GM12878 (cell line): ENCODE measurements around the gene FAM76A. TPM values are rescaled to one million over a fixed set of nuclear protein-coding genes. Genes with fewer than 3 reads are reported as not detected.

Experiments
- ATAC-seq: fragments of 200-7000 bp; cut with Tn5 transposase; 3 replicates; pipeline ENCODE4 v1.9.1; 2020; ENCODE audit warnings: mild to moderate bottlenecking, moderate library complexity
- BruUV-seq: library from RNA; stranded (reverse); fragments of 400-500 nt; replicated peaks from 2 replicates; lab custom pipeline; 2021; lab: Mats Ljungman, UMichigan
- CTCF ChIA-PET: fragments of 300-600 bp; sonication (Branson Sonifier 250); formaldehyde crosslinking; extraction: SDS; loops from one replicate; lab custom pipeline; 2021; ENCODE audit warnings: inconsistent platforms; lab: Yijun Ruan, JAX
- POLR2A ChIA-PET: fragments of 350-600 bp; formaldehyde crosslinking; extraction: SDS; loops from one replicate; lab custom pipeline; 2021; ENCODE audit warnings: inconsistent platforms; lab: Charles Lee
- RAD21 ChIA-PET: fragments of 300-600 bp; sonication (Branson Sonifier 250); formaldehyde crosslinking; loops from one replicate; lab custom pipeline; 2023; ENCODE audit warnings: antibody characterized with exemption; ENCODE audit not compliant: unreplicated experiment; lab: Charles Lee
- SMC1A ChIA-PET: fragments of 300-600 bp; sonication (Branson Sonifier 250); formaldehyde crosslinking; loops from one replicate; lab custom pipeline; 2023; ENCODE audit not compliant: unreplicated experiment, uncharacterized antibody; lab: Charles Lee
- DNase-seq: peaks from one replicate; pipeline ENCODE4 v3.0.0-alpha.2; 2011; ENCODE audit warnings: low read depth, low spot score
- FAIRE-seq: peaks from 3 replicates; lab custom pipeline; 2011; peaks lifted over from hg19 to GRCh38; lab: Jason Lieb, UNC
- H2AFZ ChIP-seq: 2 replicates; pipeline ENCODE4 v1.6.0; 2011; ENCODE audit warnings: low read depth, low read length, control low read depth; ENCODE audit not compliant: control insufficient read depth
- H3K27ac ChIP-seq: 2 replicates; pipeline ENCODE4 v1.5.1; 2011; ENCODE audit warnings: control low read depth; ENCODE audit not compliant: control insufficient read depth, insufficient read depth
- H3K27me3 ChIP-seq, 2 experiments: replicated peaks in 1 of 2; 2 replicates each; pipeline versions ENCODE4 v1.6.0 to v1.6.1; 2011; ENCODE audit warnings: low read length in 1 of 2; ENCODE audit not compliant: control insufficient read depth in 2 of 2, insufficient read depth in 2 of 2
- H3K36me3 ChIP-seq, 2 experiments: 2 replicates each; pipeline ENCODE4 v1.5.1; 2011; ENCODE audit warnings: low read length in 1 of 2; ENCODE audit not compliant: control insufficient read depth in 2 of 2, insufficient read depth in 2 of 2
- H3K4me1 ChIP-seq: 2 replicates; pipeline ENCODE4 v1.6.1; 2011; ENCODE audit warnings: mild to moderate bottlenecking, low read length, moderate library complexity, mixed read lengths; ENCODE audit not compliant: control insufficient read depth, insufficient read depth
- H3K4me2 ChIP-seq: 2 replicates; pipeline ENCODE4 v1.6.0; 2011; ENCODE audit warnings: control low read depth; ENCODE audit not compliant: control insufficient read depth, insufficient read depth
- H3K4me3 ChIP-seq: fragments of 200-600 bp; sonication (generic); 2 replicates; pipeline ENCODE4 v1.5.1; 2016
- H3K79me2 ChIP-seq: 2 replicates; pipeline ENCODE4 v1.6.0; 2011; ENCODE audit warnings: low read length; ENCODE audit not compliant: control insufficient read depth, insufficient read depth
- H3K9ac ChIP-seq: 2 replicates; pipeline ENCODE4 v1.8.0; 2011; ENCODE audit warnings: low read length, control low read depth, mixed read lengths; ENCODE audit not compliant: control insufficient read depth, insufficient read depth
- H3K9me3 ChIP-seq: replicated peaks from 3 replicates; pipeline ENCODE4 v1.5.1; 2011; ENCODE audit warnings: mild to moderate bottlenecking, low read length; ENCODE audit not compliant: control insufficient read depth, insufficient read depth
- H4K20me1 ChIP-seq: 2 replicates; pipeline ENCODE4 v1.6.0; 2011; ENCODE audit not compliant: control insufficient read depth, insufficient read depth
- ATF7 ChIP-seq: fragments of 450-650 bp; IDR thresholded peaks from 2 replicates; pipeline ENCODE4 v1.6.1; 2016; ENCODE audit warnings: low read depth, mild to moderate bottlenecking
- BACH1 ChIP-seq: fragments of 450-650 bp; IDR thresholded peaks from 2 replicates; pipeline ENCODE4 v1.6.1; 2017; ENCODE audit warnings: mild to moderate bottlenecking, borderline replicate concordance
- ELK1 ChIP-seq: IDR thresholded peaks from 2 replicates; pipeline ENCODE4 v1.6.1; 2012; ENCODE audit warnings: low read depth, low read length, improper control_type of control experiment
- GABPA ChIP-seq: IDR thresholded peaks from 2 replicates; pipeline ENCODE4 v1.6.1; 2014; ENCODE audit warnings: antibody characterized with exemption, low read depth, mild to moderate bottlenecking, inconsistent platforms
- NR2C2 ChIP-seq: IDR thresholded peaks from 2 replicates; pipeline ENCODE4 v1.6.1; 2011; ENCODE audit warnings: borderline replicate concordance, low read depth; ENCODE audit not compliant: control insufficient read depth, insufficient read length
- PML ChIP-seq: IDR thresholded peaks from 2 replicates; pipeline ENCODE4 v1.6.1; 2012; ENCODE audit warnings: low read length, inconsistent platforms
- RB1 ChIP-seq: fragments of 450-650 bp; formaldehyde crosslinking; IDR thresholded peaks from 2 replicates; pipeline ENCODE4 v1.6.1; 2017; ENCODE audit warnings: mild to moderate bottlenecking, borderline replicate concordance
- SIX5 ChIP-seq: IDR thresholded peaks from 2 replicates; pipeline ENCODE4 v1.6.1; 2011; ENCODE audit warnings: mild to moderate bottlenecking, low read depth, low read length, moderate library complexity; ENCODE audit not compliant: severe bottlenecking
- USF1 ChIP-seq: IDR thresholded peaks from 2 replicates; pipeline ENCODE4 v1.6.1; 2011; ENCODE audit warnings: borderline replicate concordance, low read depth, mild to moderate bottlenecking, moderate library complexity, mixed read lengths, low read length; ENCODE audit not compliant: insufficient read depth; ENCODE audit errors: extremely low read length
- YY1 ChIP-seq: IDR thresholded peaks from 2 replicates; pipeline ENCODE4 v1.6.1; 2011; ENCODE audit warnings: low read depth, mild to moderate bottlenecking, low read length
- WGBS: methylation state at CpG from one replicate; pipeline ENCODE4 v1.1.6; 2016; ENCODE audit warnings: low lambda C conversion rate; ENCODE audit not compliant: insufficient replicate concordance, insufficient coverage; ENCODE audit errors: missing lambda C conversion rate; 5-methylcytosine and 5-hydroxymethylcytosine counted together
- in situ Hi-C: fragments of 300-500 bp; cut with MboI; formaldehyde crosslinking; loops from 9 replicates; pipeline ENCODE4 v1.14.3; 2018; ENCODE audit warnings: mixed read lengths
- intact Hi-C: fragments of 100-400 bp; cut with micrococcal nuclease; formaldehyde crosslinking; loops from one replicate; pipeline ENCODE4 v1.14.2; 2022; ENCODE audit not compliant: unreplicated experiment
- polyA plus RNA-seq, 11 experiments: library from polyadenylated mRNA; depleted of rRNA in 4 of 11; unstranded in 6 of 11; stranded (reverse) in 5 of 11; fragments of >200 nt; fragmentation: Nextera tagmentation in 4 of 11; fragmentation: Illumina TruSeq in 1 of 11; extraction: Ambion mirVana in 4 of 11; extraction: Trizol in 1 of 11; gene quantifications; 1 replicate in 1 of 11; 2 replicates in 10 of 11; pipeline versions ENCODE4 v1.2.1 to v1.2.3, GENCODE V29; 2011 to 2016; ENCODE audit warnings: inconsistent platforms in 2 of 11, missing spikeins in 2 of 11, low read depth in 1 of 11
- total RNA-seq, 4 experiments: library from RNA; depleted of rRNA in 3 of 4; stranded (reverse); fragments of >200 nt in 3 of 4; fragmentation: Illumina TruSeq in 1 of 4; extraction: Trizol in 1 of 4; gene quantifications; 2 replicates each; pipeline versions ENCODE4 v1.2.1 to v1.2.3, GENCODE V29; 2013 to 2021

Gene FAM76A
- total and polyA plus RNA-seq, 10 of the 15 experiments (the other 5 are each of a cell fraction or from before 2014, with no cell fraction given), result 5.4 to 13.4 (median 7.6) TPM

GRCh38 chr1:27684176-27684575, 41.6 kb upstream of the FAM76A start:
- CTCF ChIA-PET, result no interaction called here
- no TSS peak for BruUV-seq
- RAD21 ChIA-PET, result no interaction called here
- in situ Hi-C loops, result no loop called here
- POLR2A ChIA-PET, result interaction anchor here (0.7 kb wide), 2 partner anchors 529 to 1626 kb away, joined by 4 to 5 read pairs; partner anchors contain the start of gene SLC9A1
- Histone ChIP-seq H3K36me3 (no peaks in the 10 kb centered on the region), H3K27ac (no peak overlapping the region), H3K9ac (no peak overlapping the region), H3K9me3 (peaks cover 6% of the 10 kb centered on the region; the same call in 2 of the 3 replicates), H4K20me1 (no peaks in the 10 kb centered on the region), H2AFZ (no peak overlapping the region), H3K4me3 (no peak overlapping the region), H3K79me2 (no peaks in the 10 kb centered on the region), H3K4me2 (no peak overlapping the region), H3K27me3 (no peaks in the 10 kb centered on the region), H3K4me1 (peaks cover 2% of the 10 kb centered on the region; the same call in 1 of the 2 replicates)
- no peak for FAIRE-seq
- 65% methylated on average over 2 of the region's 2 CpGs for WGBS
- no peak for ATAC-seq
- SMC1A ChIA-PET, result interaction anchor here (1.5 kb wide), 1 partner anchor 75 kb away, joined by 4 read pairs; no protein-coding TSS in a partner anchor
- intact Hi-C loops, result no loop called here
- no peak for TF ChIP-seq ATF7
- TF ChIP-seq, all 136 proteins: peak for 0
- no peak for DNase-seq

GRCh38 chr1:27686223-27686990, 39.4 kb upstream of the FAM76A start:
- SMC1A ChIA-PET, result no interaction called here
- Histone ChIP-seq H2AFZ (no peak overlapping the region), H3K9me3 (no peaks in the 10 kb centered on the region; the same call in 1 of the 3 replicates), H4K20me1 (no peaks in the 10 kb centered on the region), H3K27ac (no peak overlapping the region), H3K4me1 (peaks cover 10% of the 10 kb centered on the region), H3K9ac (no peak overlapping the region), H3K79me2 (no peaks in the 10 kb centered on the region), H3K36me3 (no peaks in the 10 kb centered on the region), H3K4me2 (no peak overlapping the region), H3K27me3 (no peaks in the 10 kb centered on the region), H3K4me3 (no peak overlapping the region)
- FAIRE-seq (no peak), DNase-seq (no peak), ATAC-seq (no peak)
- POLR2A ChIA-PET, result interaction anchor here (0.5 to 0.6 kb wide), 2 partner anchors 11 to 82 kb away, joined by 3 to 5 read pairs; no protein-coding TSS in a partner anchor
- BruUV-seq, result no TSS peak
- in situ Hi-C loops (no loop called here), intact Hi-C loops (no loop called here)
- 81% methylated on average over 21 of the region's 21 CpGs for WGBS
- RAD21 ChIA-PET, result interaction anchor here (0.6 kb wide), 1 partner anchor 714 kb away, joined by 3 read pairs; no protein-coding TSS in a partner anchor
- CTCF ChIA-PET, result interaction anchor here (0.9 kb wide), 1 partner anchor 39 kb away, joined by 4 read pairs; the partner anchor contains the start of gene FAM76A
- TF ChIP-seq NR2C2, result no peak
- no peak for TF ChIP-seq PML
- no peak for TF ChIP-seq YY1
- TF ChIP-seq USF1, result no peak
- no peak for TF ChIP-seq ELK1
- no peak for TF ChIP-seq SIX5
- no peak for TF ChIP-seq RB1
- no peak for TF ChIP-seq BACH1
- TF ChIP-seq GABPA, result no peak
